Smooth muscle cell (in vitro differentiated cells): ENCODE measurements around the gene UBE2F. TPM values are rescaled to one million over a fixed set of nuclear protein-coding genes. Genes with fewer than 3 reads are reported as not detected.

Experiments used
- DNase-seq: peaks from one replicate; lab custom pipeline; 2025; ENCODE audit not compliant: unreplicated experiment; lab: John Stamatoyannopoulos, UW
- H2AFZ ChIP-seq: fragments of 200-600 bp; sonication (generic); 2 replicates; pipeline ENCODE4 v1.6.0; 2016; ENCODE audit warnings: antibody characterized with exemption, low read depth, mild to moderate bottlenecking
- H3F3A ChIP-seq: fragments of 200-600 bp; sonication (generic); 2 replicates; pipeline ENCODE4 v1.6.0; 2017; ENCODE audit warnings: antibody characterized with exemption, low read depth
- H3K27ac ChIP-seq: fragments of 200-600 bp; sonication (generic); 2 replicates; pipeline ENCODE4 v1.5.1; 2016; ENCODE audit warnings: low read depth, mild to moderate bottlenecking
- H3K27me3 ChIP-seq: fragments of 200-600 bp; sonication (generic); 2 replicates; pipeline ENCODE4 v1.6.1; 2016; ENCODE audit warnings: low read depth, mild to moderate bottlenecking
- H3K36me3 ChIP-seq: fragments of 200-600 bp; sonication (generic); 2 replicates; pipeline ENCODE4 v1.5.1; 2016; ENCODE audit warnings: low read depth
- H3K4me1 ChIP-seq: fragments of 200-600 bp; sonication (generic); 2 replicates; pipeline ENCODE4 v1.5.1; 2016; ENCODE audit warnings: low read depth
- H3K4me2 ChIP-seq: fragments of 200-600 bp; sonication (generic); 2 replicates; pipeline ENCODE4 v1.6.0; 2016; ENCODE audit warnings: mild to moderate bottlenecking
- H3K4me3 ChIP-seq: fragments of 200-600 bp; sonication (generic); 2 replicates; pipeline ENCODE4 v1.5.1; 2016; ENCODE audit warnings: mild to moderate bottlenecking
- H3K79me2 ChIP-seq: fragments of 200-600 bp; sonication (generic); 2 replicates; pipeline ENCODE4 v1.6.0; 2016; ENCODE audit warnings: low read depth, mild to moderate bottlenecking
- H3K9ac ChIP-seq: fragments of 200-600 bp; sonication (generic); 2 replicates; pipeline ENCODE4 v1.6.0; 2016; ENCODE audit warnings: low read depth
- H3K9me3 ChIP-seq: fragments of 200-600 bp; sonication (generic); replicated peaks from 2 replicates; pipeline ENCODE4 v1.5.1; 2016; ENCODE audit warnings: low read depth
- H4K20me1 ChIP-seq: fragments of 200-600 bp; sonication (generic); 2 replicates; pipeline ENCODE4 v1.6.0; 2016; ENCODE audit warnings: low read depth
- WGBS: methylation state at CpG from one replicate; pipeline ENCODE4 v1.1.7; 2016; ENCODE audit warnings: low lambda C conversion rate; 5-methylcytosine and 5-hydroxymethylcytosine counted together
- polyA plus RNA-seq: library from polyadenylated mRNA; unstranded; fragments of >200 nt; fragmentation: Nextera tagmentation; extraction: Ambion mirVana; gene quantifications from 2 replicates; pipeline ENCODE4 v1.2.1, GENCODE V29; 2016
- total RNA-seq: library from RNA; depleted of rRNA; stranded (reverse); fragments of >200 nt; gene quantifications from 2 replicates; pipeline ENCODE4 v1.2.3, GENCODE V29; 2014
- TF ChIP-seq, protein P1 (sequence below): fragments of 200-600 bp; sonication (generic); IDR thresholded peaks from 2 replicates; pipeline ENCODE4 v1.5.1; 2017; ENCODE audit warnings: borderline replicate concordance, mild to moderate bottlenecking, antibody characterized with exemption; ENCODE audit not compliant: insufficient read depth, poor library complexity, severe bottlenecking

Gene UBE2F
- total and polyA plus RNA-seq, 2 experiments from 2014 or later, result 52.5 to 94.8 TPM

DNA sequence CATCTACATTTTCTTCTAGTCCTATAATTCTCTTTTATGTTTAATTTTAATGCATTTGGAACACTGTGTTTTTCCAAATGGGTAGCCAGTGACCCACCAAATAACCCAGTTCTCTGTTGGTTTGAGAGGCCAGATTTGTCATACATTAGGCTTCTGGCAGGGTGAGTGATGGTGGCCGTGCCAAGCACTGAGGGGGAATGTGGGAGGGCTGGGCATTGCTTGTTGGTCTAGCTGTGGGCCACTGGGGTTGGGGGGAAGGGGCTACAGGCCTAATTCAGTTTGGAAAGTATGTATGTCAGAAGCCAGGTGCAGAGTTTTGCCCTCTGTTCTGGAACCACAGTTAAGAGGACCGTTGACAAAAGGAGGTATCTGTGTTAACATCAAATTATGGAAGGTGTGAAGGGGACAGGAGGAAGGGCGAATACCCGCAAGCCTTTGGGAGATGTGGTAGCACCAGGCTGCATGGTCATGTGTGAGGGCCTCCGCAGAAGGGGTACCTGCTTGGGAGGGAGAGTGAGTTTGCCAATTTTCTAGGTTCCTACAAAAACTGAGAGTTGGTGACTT lies 55.9 kb downstream of the UBE2F start:
- no peak overlapping the region for H3K4me3 ChIP-seq
- no peaks in the 10 kb centered on the region for H3F3A ChIP-seq
- H3K9me3 ChIP-seq, result no peaks in the 10 kb centered on the region
- H3K4me2 ChIP-seq, result no peak overlapping the region
- no peak overlapping the region for H2AFZ ChIP-seq
- no peak overlapping the region for H3K27ac ChIP-seq
- no peaks in the 10 kb centered on the region for H3K79me2 ChIP-seq
- no peaks in the 10 kb centered on the region for H3K36me3 ChIP-seq
- TF ChIP-seq, protein P1, sequence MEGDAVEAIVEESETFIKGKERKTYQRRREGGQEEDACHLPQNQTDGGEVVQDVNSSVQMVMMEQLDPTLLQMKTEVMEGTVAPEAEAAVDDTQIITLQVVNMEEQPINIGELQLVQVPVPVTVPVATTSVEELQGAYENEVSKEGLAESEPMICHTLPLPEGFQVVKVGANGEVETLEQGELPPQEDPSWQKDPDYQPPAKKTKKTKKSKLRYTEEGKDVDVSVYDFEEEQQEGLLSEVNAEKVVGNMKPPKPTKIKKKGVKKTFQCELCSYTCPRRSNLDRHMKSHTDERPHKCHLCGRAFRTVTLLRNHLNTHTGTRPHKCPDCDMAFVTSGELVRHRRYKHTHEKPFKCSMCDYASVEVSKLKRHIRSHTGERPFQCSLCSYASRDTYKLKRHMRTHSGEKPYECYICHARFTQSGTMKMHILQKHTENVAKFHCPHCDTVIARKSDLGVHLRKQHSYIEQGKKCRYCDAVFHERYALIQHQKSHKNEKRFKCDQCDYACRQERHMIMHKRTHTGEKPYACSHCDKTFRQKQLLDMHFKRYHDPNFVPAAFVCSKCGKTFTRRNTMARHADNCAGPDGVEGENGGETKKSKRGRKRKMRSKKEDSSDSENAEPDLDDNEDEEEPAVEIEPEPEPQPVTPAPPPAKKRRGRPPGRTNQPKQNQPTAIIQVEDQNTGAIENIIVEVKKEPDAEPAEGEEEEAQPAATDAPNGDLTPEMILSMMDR, result no peak
- H3K4me1 ChIP-seq, result no peaks in the 10 kb centered on the region
- no peak overlapping the region for H3K9ac ChIP-seq
- WGBS, result 96% methylated on average over 5 of the region's 5 CpGs
- no peaks in the 10 kb centered on the region for H3K27me3 ChIP-seq
- peaks cover 52% of the 10 kb centered on the region for H4K20me1 ChIP-seq
- no peak for DNase-seq

DNA sequence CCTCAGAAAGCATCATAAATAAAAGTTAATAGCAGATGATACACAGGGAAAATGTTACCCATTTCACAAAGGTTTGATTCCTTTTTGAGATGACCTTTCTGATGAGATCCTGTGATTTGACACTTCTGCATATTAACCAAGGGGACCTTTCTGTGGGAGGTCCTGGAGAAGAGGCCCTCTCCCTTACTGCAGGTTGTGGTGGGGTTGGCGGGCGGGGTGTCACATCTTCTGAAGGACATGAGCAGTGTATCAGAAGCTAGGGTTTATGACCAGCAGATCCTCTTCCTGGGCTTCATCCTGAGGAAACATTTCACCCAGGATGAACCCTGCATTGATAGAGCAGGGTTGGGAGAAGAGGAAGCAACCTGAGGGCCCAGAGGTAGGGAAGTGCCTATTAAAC lies 56.8 kb downstream of the UBE2F start:
- Histone ChIP-seq H3F3A (no peaks in the 10 kb centered on the region), H3K79me2 (no peaks in the 10 kb centered on the region), H4K20me1 (peaks cover 45% of the 10 kb centered on the region), H3K9ac (no peak overlapping the region), H3K4me1 (no peaks in the 10 kb centered on the region), H3K9me3 (no peaks in the 10 kb centered on the region), H3K27me3 (no peaks in the 10 kb centered on the region), H3K4me2 (no peak overlapping the region), H2AFZ (no peak overlapping the region), H3K36me3 (no peaks in the 10 kb centered on the region), H3K4me3 (no peak overlapping the region), H3K27ac (no peak overlapping the region)
- TF ChIP-seq, protein P1, result no peak
- no peak for DNase-seq
- 100% methylated on average over 2 of the region's 2 CpGs for WGBS

DNA sequence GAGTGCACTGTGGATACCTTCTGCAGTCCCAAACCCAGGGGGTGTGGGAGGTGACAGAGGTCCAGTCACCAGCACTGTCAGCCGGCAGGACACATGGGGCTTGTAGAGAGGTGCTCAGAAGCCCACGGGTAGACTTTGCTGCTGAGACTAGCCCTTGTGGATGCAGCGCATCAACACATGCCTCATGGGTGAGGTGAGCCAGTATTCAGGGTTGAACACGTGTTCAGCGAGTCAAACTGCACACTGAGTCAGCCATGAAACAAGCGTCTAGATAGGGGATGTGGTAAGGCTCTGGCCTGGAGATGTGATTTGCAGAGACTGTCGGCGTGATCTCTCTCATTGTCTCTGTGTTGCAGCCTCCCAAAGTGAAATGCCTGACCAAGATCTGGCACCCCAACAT lies 58.2 kb downstream of the UBE2F start:
- DNase-seq, result no peak
- Histone ChIP-seq H3F3A (no peaks in the 10 kb centered on the region), H3K36me3 (no peaks in the 10 kb centered on the region), H3K27me3 (no peaks in the 10 kb centered on the region), H3K9me3 (no peaks in the 10 kb centered on the region), H3K79me2 (no peaks in the 10 kb centered on the region), H3K9ac (no peak overlapping the region), H3K27ac (no peak overlapping the region), H3K4me3 (no peak overlapping the region), H2AFZ (no peak overlapping the region), H4K20me1 (peaks cover 37% of the 10 kb centered on the region), H3K4me1 (no peaks in the 10 kb centered on the region), H3K4me2 (no peak overlapping the region)
- TF ChIP-seq, protein P1, result no peak
- WGBS, result 77% methylated on average over 8 of the region's 8 CpGs

DNA sequence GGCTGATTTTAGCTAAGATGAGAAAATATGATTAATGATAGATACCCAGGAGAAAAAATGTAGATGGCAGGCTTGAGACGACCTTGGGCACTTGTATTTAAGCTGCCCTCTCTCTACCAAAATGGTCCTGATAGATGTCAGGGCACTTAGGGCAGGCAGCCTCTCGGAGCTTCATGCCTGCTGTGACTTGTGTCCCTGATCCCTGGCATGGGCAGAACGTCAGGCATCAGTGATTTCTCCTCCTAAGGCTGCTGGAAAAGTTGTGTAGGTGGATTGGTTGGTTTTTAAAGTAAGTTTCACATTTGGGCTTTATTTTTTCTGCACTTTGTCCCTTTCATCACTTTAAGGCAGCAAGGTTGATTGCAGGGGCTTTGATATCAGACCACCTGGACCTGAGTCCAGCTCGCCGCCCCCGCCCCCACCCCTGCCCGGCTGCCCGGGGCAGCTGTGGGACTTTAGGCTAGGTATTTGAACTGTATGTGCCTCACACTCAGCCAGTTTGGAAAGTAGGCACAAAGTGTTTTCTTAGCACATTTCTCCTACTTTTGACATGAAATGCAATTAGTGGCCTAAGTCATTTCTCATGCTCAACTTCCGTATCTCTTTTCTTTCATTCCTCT lies 59.0 kb downstream of the UBE2F start:
- Histone ChIP-seq H3K36me3 (no peaks in the 10 kb centered on the region), H3K27me3 (no peaks in the 10 kb centered on the region), H3K4me3 (no peak overlapping the region), H3K9ac (no peak overlapping the region), H4K20me1 (peaks cover 34% of the 10 kb centered on the region), H3K9me3 (no peaks in the 10 kb centered on the region), H3K27ac (no peak overlapping the region), H3F3A (no peaks in the 10 kb centered on the region), H2AFZ (no peak overlapping the region), H3K4me2 (no peak overlapping the region), H3K4me1 (no peaks in the 10 kb centered on the region), H3K79me2 (no peaks in the 10 kb centered on the region)
- WGBS, result 95% methylated on average over 9 of the region's 9 CpGs
- DNase-seq, result no peak
- TF ChIP-seq, protein P1, result no peak
